NOMO-1 (cell line): ENCODE results near the gene TPM4.
"Not testable (repeated sequence)": the region's sequence is repeated elsewhere in the genome, so short reads cannot be mapped to it uniquely, and the experiment has no call there.

Experiments
- DNase-seq, 2 experiments: peaks; one replicate each; lab custom pipeline; 2025; ENCODE audit not compliant: unreplicated experiment in 2 of 2; lab: John Stamatoyannopoulos, UW

The TPM4 gene

DNA sequence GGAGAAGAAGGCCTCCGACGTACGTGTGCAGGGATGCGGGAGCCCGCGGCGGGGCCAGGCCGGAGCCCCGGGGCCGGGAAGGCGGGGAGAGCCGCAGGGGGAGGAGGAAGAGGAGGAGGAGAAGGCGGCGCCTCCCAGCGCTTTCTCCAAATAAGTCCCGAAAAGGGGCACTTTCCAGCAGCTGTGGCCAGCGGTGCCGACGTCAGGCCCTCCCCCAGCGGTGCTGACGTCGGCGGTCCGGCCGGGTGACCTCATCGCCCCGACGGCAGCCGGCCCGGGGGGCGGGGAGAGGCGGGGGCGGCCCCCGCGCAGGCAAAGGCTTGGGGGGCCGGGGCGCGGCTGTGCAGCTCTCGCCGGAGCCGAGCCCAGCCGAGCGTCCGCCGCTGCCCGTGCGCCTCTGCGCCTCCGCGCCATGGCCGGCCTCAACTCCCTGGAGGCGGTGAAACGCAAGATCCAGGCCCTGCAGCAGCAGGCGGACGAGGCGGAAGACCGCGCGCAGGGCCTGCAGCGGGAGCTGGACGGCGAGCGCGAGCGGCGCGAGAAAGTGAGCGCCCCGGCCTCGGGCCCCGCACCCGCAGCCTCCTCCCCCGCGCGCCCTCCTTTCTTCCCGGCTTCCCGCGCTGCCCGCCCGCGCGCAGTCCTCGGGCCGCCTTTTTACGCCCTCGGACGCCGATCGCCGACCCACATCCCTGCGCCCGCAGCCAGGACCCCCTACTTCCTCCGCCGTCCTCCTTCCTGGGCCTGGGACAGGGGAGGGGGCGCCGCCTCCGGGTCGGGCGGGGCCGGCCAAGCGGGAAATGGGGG, at the start of gene TPM4:
TPM4 (plus strand) TSS at position 342 of the 804 bp plus-strand sequence; CDS start at position 413, 71 bp downstream.
- DNase-seq, result peak; percentile 85 to 89

DNA sequence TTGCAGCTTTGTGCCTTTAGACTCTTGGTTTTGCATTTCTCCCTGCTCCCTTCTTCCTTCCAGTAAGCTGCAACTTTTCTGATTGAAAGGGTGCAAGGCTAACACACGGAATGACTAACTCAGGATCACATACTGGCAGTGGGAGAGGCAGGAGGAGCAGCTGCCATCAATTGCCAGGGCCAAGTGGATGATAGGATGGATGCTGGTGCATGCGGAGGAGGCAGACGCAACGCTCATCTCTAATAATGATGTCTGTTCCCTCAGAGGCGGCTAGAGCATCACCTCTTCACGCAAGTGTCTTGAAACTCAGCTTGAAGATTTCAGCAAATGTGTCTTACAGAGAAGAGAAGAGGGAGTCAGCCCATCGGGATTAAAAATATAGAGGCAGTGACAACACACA, 49.5 kb upstream of the TPM4 start:
- no peak for DNase-seq

DNA sequence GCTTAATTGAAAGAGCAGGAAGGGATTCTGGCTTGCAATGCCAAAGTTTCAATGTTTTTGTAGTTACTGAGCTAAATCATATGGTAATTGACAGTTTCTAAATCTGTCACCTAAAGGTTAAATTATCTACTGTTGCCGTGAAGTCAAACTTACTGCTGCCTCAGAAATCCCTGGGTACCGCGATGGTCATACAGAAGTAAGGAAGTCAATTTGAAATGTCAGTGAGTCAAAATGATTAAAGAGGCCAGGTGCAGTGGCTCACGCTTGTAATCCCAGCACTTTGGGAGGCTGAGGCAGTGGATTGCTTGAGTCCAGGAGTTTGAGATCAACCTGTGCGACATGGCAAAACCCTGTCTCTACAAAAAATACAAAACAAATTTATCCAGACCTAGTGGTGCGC, 48.8 kb upstream of the TPM4 start:
- DNase-seq, result no peak

DNA sequence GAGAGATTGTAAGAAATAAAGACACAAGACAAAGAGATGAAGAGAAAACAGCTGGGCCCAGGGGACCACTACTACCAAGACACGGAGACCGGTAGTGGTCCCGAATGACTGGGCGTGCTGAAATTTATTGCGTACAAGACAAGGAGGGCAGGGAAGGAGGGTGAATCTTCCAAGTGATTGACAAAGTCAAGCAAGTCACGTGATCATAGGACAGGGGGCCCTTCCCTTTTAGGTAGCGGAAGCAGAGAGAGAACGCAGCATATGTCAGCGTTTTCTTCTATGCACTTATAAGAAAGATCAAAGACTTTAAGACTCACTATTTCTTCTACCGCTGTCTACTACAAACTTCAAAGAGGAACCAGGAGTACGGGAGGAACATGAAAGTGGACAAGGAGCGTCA, 46.1 kb upstream of the TPM4 start:
- DNase-seq, result not testable (repeated sequence)

DNA sequence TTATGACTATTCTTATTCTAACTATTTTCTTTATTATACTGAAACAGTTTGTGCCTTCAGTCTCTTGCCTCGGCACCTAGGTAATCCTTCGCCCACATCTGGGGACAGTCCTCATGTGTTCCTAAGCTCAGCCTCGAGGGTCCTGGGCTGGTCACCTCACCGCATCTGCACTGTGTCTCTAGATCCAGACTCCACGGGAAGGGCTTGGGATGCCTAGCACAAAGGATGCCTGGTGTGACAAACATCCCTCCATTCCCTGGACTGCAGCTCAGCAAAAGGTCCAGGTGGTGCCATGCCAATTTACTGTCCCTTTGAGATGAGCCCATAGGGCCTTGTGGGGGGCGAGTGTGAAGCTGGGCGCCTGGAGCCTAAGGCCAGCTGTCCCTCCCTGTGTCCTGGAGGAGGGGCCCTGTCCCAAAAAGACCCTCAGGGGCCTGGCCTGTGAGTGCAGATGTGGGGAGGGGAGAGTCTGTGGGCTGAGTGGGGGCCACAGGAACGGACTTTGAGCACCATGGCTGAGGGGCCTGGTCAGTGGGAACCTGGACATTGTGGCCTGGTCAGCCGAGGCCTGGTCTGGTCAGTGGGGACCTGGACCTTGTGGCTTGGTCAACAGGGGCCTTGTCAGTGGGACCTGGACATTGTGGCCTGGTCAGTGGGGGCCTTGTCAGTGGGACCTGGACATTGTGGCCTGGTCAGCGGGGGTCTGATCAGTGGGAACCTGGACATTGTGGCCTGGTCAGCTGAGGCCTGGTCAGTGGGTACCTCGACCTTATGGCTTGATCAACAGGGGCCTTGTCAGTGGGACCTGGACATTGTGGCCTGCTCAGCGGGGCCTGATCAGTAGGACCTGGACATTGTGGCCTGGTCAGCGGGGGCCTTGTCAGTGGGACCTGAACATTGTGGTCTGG, 45.1 kb upstream of the TPM4 start:
- DNase-seq, result no peak

DNA sequence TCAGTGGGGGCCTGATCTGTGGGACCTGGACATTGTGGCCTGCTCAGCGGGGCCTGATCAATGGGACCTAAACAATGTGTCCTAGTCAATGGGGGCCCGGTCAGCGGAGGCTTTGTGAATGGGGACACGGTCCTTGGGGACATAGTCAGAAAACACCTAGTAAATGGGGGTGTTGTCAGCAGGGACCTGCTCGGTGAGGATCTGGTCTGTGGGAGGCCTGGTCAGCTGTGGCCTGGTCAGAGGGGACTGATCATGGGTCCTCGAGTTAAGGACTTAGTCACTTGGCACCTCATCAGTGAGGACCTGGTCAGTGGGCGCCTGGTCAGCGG, 44.5 kb upstream of the TPM4 start:
- no peak for DNase-seq

DNA sequence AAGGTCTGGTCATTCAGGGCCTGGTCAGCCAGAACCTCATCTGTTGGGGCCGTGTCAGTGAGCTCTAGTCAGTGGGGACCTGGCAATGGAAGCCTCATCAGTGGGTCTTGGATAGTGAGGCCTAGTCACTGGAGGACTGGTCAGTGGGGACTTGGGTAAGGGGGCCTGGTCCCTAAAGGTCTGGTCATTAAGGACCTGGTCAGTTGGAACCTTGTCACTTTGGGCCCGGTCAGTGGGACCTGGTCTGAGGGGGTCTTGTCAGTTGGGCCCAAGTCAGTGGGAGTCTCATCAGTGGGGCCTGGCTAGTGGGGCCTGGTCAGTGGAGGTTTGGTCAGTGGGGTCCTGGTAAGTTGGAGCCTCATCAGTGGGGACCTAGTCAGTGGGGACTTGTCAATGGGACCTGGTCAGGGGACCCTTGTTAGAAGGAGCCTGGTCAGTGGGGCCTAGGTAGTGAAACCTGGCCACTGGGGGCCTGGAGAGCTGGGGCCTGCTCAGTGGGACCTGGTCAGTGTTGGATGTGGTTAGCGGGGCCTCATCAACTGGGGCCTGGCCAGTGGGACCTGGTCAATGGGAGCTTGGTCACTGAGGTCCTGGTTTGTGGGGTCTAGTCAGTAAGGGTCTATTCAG, 43.7 kb upstream of the TPM4 start:
- no peak for DNase-seq

DNA sequence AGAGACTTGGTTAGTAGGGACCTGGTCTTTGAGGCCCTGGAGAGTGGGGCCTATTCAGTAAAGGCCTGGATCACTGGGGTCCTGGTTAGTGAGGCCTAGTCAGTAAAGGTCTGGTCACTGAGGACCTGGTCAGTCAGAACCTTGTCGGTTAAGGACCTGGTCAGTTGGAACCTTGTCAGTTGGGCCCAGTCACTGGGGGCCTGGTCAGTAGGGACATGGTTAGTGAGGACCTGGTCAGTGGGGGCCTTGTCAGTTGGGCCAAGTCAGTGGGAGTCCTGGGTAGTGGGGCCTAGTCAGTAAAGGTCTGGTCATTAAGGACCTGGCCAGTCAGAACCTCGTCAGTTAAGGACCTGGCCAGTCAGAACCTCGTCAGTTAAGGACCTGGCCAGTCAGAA, 43.2 kb upstream of the TPM4 start:
- no peak for DNase-seq

DNA sequence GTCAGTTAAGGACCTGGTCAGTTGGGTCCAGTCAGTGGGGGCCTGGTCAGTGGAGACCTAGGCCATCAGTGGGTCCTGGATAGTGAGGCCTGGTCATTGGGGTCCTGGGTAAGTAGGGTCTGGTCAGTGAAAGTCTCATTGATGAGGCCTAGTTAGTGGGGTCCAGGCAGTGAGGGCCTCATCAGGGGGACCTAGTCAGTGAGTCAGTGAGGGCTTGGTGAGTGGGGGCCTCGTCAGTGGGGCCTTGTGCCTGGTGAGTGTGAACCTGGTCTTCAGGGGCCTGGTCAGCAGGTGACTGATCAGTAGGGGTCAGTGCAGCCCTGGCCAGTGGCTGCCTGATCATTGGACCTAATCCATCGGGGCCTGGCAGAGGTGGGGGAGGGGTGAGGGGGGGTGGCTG, 42.6 kb upstream of the TPM4 start:
- DNase-seq, result no peak

DNA sequence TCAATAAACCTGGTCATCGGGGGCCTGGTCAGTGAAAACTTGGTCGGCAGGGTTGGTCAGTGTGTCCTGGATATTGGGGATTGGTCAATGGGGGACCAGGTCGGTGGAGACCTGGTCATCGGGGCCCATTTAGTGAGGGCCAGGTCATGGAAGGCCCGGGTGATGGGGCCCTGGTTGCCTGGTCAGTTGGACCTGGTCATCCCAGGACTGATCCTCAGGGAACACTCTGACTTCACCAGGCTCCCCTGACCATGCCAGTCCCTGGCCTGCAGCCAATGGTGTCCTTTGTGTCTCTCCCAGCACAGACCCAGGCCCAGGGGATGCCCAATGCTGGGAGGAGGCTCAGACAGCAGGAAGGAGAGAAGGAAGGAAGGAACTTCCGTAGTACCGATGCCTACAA, 42.1 kb upstream of the TPM4 start:
- no peak for DNase-seq

DNA sequence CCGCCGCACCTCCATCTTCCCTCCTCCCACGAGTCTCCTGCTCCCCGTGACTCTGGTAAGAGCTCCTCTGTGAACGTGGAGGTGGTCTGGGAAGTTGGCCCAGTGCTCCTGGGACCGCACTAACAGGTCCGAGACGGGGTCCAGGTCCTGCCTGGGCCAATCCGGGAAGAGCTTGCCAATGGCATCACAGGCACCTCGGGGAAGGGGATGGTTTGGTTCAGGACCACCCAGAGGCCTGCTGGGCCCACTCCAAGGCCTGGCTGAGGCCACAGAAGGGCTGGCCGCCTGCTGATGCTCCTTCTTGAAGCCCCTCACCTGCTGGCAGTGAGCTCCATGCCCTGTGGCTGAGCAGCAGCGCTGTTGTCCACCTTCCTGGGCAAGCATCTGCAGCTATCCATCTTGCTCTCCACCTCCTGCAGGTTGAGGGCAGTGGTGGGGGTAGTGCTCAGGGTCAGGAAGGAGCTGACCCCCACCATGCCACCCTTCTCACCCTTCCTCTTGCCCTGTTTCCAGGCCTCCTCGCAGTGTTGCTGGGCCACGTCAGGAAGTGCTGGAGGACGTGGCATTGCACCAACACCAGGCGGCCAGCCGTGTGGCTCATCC, 41.2 kb upstream of the TPM4 start:
- DNase-seq, result no peak

DNA sequence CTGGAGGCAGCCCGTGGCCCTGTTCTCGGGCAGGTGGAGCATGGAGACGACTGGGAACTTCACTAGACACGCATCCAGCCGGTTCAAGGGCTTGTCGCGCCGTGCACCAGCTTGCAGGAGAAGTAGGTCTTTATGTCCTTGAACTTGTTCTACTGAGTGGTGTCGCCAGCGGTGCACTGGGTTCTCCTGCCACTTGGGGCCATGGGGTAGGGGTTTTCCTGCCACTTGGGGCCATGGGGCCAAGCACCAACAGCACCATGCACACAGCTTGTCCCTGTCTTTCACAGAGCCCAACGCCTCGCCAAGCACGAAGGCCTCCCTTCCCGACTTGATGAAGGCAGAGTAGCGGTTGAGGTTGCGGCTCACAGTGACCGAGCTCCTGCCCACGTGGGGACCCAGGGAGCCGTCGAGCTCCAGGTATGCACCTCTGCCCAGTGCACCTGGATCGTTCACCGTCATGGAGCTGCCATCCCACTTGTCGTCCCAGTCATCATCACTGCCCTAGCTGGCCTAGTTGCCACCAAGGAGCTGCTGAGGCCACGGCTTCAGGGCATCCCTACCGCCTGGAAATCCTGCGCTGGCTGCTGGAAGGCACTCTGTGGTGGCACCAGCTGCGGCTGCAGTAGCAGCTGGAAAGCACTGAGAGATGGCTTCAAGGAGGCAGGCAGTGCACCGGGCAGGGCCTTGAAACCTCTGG, 40.5 kb upstream of the TPM4 start:
- DNase-seq, result no peak

DNA sequence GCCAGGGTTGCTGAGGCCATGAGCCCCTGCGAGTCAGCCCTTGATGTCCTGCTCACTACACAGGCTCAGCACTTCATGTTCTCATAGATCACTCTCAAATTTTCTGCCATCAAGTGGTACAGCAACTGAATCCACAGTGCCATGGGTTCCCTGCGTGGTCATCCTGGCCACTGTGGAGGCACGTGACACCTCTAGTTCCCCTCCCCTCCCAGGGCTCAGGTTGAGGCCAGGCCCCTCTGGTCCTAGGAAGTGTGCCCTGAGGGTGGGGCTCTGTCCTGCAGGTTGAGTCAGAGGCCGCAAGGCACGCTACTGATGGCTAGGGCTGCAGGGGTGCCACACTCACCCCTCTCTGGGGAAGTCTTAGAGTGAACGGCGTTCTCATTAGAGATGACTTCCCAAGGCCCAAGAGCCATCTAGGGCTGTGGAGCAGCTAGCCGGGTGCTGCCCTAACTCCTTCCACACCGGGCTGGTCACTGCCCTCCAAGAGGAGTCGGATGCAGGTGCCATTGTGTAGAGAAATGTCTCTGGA, 39.8 kb upstream of the TPM4 start:
- DNase-seq, result no peak

DNA sequence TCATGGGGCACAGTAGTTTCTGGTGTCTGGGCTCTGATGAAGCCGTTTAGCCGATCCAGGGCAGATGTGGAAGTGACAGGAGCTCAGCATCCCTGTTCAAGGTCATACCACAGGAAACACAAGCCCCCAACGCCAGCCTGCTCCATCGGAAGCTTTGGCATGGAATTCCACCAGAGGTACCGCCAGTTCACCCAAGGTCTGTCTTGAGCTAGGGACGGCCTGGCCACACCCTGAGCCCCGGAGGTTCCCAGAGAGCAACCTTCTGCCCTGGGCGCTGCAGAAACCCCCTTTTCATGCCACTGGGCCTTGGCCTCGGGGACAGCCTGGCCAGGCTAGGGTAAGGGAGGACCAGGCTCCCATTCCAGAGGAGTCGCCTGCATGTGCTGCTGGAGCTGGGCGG, 39.4 kb upstream of the TPM4 start:
- no peak for DNase-seq

DNA sequence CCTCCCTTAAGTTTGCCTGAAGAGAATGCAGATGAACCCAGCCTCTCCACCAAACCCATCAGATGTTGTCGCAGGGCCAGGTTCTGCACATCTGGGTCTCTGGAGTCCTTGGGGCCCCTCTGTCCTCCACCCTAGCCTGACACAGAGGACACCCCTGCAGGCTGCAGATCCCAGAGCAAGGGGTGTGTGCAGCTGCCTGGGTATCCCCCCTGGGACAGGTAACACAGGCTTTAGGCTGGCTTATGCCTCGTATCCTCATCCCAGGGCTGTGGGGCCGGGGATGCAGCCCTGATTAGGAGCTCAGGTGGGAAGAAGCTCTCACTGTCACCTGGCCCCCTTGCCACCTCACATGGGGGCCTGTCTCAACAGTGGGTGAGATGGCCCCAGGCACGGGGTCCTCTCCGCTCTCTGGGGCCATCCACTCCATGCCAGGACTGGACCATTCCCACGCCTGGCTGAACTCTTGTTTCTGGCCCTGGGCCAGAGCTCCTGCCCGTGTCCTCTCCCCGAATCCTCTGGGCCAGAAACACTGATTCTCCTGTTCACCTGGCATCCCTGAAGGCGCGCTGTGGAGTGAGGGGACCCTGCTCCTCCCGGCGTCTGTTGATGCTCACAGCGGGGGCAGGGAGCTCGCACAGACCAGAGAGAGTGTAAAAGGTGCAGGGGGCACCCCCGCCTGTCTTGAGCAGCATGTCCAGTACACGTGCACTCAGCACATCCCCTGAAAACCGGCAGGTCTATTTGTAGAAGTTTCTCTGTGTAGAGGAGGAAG, 38.7 kb upstream of the TPM4 start:
- no peak for DNase-seq

DNA sequence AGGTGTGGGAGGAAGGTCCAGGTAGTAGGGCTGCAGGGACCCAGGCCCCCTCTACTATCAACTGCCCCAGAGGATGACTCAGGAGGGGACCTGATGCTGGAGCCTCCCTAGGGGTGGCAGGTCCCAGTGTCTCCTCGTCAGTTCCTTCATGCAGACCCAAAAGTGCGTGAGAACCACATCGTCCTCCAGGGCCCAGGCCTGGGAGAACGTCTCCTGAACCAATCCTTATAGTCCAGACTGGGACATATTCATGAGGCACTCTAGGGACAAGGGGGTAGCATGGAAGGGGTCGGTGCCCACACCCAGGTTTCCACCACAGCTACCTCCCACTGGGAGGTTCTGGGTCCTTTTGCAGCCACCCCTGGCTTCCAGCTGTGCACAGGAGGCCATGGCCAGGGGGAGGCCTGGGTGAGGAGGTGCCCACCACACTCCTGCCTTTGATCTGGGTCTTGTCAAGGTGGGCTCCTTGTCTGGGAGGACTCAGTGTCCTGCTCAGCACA, 38.0 kb upstream of the TPM4 start:
- no peak for DNase-seq

DNA sequence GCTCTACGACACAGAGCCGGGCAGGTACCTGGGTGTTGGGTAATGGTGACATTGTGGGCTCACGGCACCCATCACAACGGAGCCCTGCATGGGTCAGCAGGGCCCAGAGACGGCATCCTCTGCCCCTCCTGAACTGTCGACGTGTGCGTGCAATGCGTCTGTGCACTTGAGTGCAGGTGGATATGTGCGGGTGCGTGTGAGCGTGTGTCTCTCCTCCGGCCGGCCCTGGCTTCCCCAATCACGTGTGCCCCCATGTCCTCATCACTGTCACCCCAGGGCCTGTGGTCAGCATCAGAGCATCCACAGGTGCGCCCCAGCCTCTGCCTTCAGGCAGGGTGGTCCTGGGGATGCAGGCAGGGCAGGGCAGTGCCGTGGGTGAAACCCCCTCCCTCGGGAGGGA, 37.2 kb upstream of the TPM4 start:
- DNase-seq, result no peak

DNA sequence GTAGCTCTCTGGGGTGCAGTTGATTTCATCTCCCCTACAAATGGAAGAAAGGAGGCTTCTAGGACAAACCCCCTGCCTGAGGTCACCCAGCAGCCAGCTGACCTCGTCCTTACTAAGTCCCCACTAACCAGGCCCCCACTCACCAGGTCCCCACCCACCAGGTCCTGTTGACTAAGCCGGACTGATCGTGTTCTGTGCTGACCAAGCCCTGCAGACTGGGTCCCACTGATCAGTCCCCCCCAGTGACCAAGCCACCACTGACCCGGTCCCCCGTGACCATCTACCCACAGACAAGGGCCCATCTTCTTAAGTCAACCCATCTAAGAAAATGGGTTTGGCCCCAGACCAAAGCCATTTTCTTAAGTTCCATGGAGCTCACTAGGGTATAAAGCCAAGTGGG, 36.8 kb upstream of the TPM4 start:
- no peak for DNase-seq

DNA sequence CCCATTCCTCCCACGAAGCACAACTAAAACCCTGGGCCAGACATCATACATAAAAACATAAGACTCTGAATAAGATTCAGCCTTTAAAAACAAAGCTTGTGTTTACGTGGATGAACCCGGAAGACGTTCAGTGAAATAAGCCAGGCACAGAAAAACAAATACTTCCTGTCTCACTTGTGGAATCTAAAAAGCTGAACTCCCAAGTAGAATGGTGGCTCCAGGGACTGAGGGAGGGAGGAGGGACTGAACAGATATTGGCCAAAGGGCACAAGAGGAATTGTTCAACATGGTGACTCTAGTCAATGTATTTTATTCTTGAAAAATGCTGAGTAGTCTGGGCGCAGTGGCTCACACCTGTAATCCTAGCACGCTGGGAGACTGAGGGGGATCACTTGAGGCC, 35.7 kb upstream of the TPM4 start:
- DNase-seq, result no peak
